ENCODE results near the gene ULBP1.
"Not testable (repeated sequence)": the region's sequence is repeated elsewhere in the genome, so short reads cannot be mapped to it uniquely, and the experiment has no call there.

ULBP1 gene

GRCh38 chr6:150003599-150003998 is 39.9 kb downstream of the ULBP1 start:
- DNase-seq (ENCODE audit: low read depth in 4 of 4, low spot score in 1 of 4), result not testable (repeated sequence)

- DNase-seq (ENCODE audit: low read depth in 4 of 4, low spot score in 1 of 4), result no peak
Observed at GRCh38 chr6:150004101-150004782, 40.5 kb downstream of the ULBP1 start.

- peak; percentile 59 to 87 (median 72) for DNase-seq (ENCODE audit: low read depth in 4 of 4, low spot score in 1 of 4)
Observed at GRCh38 chr6:150004783-150005717, 41.3 kb downstream of the ULBP1 start.

- no peak for DNase-seq (ENCODE audit: low read depth in 4 of 4, low spot score in 1 of 4)
Observed at GRCh38 chr6:150005761-150006651, 42.3 kb downstream of the ULBP1 start.

GRCh38 chr6:150006961-150007464 is 43.3 kb downstream of the ULBP1 start:
- DNase-seq (ENCODE audit: low read depth in 4 of 4, low spot score in 1 of 4), result no peak

- DNase-seq (ENCODE audit: low read depth in 4 of 4, low spot score in 1 of 4), result no peak
Observed at GRCh38 chr6:150008588-150008987, 44.8 kb downstream of the ULBP1 start.

GRCh38 chr6:150012846-150013784 is 49.4 kb downstream of the ULBP1 start:
- not testable (repeated sequence) for DNase-seq (ENCODE audit: low read depth in 4 of 4, low spot score in 1 of 4)

- DNase-seq (ENCODE audit: low read depth in 4 of 4, low spot score in 1 of 4), result not testable (repeated sequence)
Observed at GRCh38 chr6:150013785-150014622, 50.3 kb downstream of the ULBP1 start.

- not testable (repeated sequence) for DNase-seq (ENCODE audit: low read depth in 4 of 4, low spot score in 1 of 4)
Observed at GRCh38 chr6:150014623-150015280, 51.0 kb downstream of the ULBP1 start.

GRCh38 chr6:150015281-150016001 is 51.7 kb downstream of the ULBP1 start:
- DNase-seq (ENCODE audit: low read depth in 4 of 4, low spot score in 1 of 4), result not testable (repeated sequence)

GRCh38 chr6:150016324-150017185 is 52.8 kb downstream of the ULBP1 start:
- no peak for DNase-seq (ENCODE audit: low read depth in 4 of 4, low spot score in 1 of 4)

GRCh38 chr6:150017186-150017521 is 53.4 kb downstream of the ULBP1 start:
- DNase-seq (ENCODE audit: low read depth in 4 of 4, low spot score in 1 of 4), result not testable (repeated sequence)

GRCh38 chr6:150018846-150019580 is 55.3 kb downstream of the ULBP1 start:
- no peak for DNase-seq (ENCODE audit: low read depth in 4 of 4, low spot score in 1 of 4)

- not testable (repeated sequence) for DNase-seq (ENCODE audit: low read depth in 4 of 4, low spot score in 1 of 4)
Observed at GRCh38 chr6:150021870-150022269, 58.1 kb downstream of the ULBP1 start.

Measured in stimulated activated CD4-positive, alpha-beta T cell treated with anti-CD3 and anti-CD28 coated beads, Interleukin-1b, Interleukin-23, amount 100 ng/mL, for 24 hours (primary cell).